SHP77 treated with DMSO at 0.1 percent for 48 hours (cell line): ENCODE measurements around the gene PTPRD.

Experiments used
- DNase-seq: peaks from one replicate; lab custom pipeline; 2025; lab: John Stamatoyannopoulos, UW

The PTPRD gene

DNA sequence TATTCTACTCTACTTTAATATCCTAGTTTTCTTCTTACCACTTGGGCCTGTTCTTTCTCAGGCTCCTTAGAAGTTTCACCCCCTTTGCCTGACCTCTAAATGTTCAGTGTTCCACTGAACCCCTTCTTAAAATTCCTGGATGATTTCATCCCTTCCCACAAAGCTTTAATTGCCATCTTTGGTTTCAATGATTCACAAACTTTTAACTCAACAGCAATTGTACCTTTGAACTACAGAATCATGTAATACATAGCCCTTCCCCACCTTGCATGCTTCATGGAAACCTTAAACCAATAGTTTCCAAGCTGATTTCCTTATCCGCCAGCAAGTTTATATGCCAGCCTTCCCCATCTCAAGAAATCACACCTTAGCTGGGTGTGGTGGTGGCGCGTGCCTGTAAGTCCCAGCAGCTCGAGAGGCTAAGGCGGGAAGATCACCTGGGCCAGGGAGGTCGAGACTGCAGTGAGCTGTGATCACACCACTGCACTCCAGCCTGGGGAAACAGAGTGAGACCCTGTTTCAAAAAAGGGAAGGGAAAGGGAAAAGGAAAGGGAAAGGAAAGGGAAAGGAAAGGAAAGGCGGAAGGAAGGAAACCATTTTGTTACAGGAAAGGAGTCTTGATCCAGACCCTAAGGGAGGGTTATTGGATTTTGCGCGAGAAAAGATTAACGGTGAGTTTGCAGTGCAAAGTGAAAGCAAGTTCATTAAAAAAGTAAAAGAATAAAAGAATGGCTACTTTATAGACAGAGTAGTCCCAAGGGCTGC, 1789.5 kb downstream of the PTPRD start:
- no peak for DNase-seq

DNA sequence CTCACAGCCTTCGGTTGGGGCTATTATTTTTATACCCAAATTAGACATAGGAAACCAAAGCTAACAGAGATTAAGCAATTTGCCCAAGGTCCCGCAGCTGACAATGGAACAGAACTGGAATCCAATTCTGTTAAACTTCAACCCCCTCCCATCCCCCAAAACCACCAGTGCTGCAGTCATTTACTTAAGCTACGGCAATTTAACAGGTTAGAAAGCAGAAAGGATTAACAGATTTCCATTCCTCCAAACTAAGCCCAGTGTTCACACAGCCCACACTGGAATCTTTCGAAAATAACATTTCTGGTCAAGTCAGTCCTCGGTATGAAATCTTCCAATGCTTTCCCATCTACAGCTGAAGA, 1790.2 kb downstream of the PTPRD start:
- DNase-seq, result no peak

DNA sequence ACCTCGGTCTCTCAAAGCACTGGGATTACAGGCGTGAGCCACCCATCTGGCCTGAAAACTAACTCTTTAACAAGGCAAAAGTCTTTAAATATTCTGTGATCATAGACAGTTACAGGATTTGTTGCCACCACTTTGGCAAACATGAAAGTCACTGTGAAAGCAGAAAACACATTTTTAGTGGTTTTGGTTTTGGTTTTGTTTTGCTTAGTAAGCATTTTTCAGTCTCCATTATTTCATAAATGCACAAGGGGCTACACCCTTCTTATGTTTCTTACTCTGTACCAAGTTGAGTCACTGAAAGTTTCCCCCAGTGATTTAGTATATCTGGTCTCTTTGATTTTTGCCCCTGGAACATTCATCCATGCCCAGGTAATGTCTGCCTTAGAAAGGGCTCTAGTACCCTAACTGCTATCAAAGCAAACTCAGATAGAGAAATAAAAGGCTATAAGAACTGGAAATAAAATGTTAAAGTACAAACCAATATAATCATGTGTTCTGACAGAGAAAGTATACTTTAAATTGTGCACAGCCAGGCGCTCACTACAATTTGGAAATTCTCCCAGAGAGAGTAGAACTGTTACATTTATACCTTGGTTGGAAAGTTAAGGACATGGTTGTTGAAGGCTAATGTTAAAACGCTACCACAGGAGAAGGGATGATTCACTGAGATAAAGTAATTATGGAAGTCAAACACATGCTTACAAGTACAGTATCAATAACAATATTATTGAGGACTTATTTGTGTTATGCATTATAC, 1790.7 kb downstream of the PTPRD start:
- DNase-seq, result no peak

DNA sequence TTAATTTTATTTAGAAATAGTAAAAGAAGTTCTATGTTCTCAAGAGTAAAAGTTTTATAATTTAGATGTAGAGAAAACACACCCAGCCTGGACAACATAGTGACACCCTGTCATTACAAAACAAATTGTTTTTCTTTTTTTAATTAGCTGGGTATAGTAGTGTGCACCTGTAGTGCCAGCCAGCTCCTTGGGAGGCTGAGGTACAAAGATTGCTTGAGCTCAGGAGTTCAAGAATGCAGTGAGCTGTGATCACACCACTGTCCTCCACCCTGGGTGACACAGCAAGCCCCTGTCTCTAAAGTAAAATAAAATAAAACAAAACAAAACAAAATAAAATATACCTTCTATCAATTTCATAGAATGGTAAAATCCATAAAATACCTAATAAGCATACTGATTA, 1795.5 kb downstream of the PTPRD start:
- no peak for DNase-seq

DNA sequence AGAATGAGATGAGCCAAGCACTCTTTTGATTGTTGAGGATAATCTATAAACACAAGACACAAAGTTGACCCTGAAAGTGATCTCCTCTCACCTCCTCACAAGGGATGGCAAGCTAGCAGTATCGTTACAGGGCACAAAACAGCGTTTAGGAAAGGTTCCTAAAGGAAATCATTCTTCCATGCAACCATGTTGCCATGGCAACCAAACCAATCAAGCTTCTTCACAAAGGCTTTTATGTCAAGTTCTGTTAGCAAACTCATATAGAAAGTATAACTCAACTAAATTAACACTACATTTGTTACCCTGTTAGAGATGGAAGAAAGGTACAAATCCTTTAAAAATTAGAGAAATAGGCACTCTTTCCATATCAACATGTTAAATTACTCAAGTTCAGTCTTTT, 1796.4 kb downstream of the PTPRD start:
- DNase-seq, result no peak

DNA sequence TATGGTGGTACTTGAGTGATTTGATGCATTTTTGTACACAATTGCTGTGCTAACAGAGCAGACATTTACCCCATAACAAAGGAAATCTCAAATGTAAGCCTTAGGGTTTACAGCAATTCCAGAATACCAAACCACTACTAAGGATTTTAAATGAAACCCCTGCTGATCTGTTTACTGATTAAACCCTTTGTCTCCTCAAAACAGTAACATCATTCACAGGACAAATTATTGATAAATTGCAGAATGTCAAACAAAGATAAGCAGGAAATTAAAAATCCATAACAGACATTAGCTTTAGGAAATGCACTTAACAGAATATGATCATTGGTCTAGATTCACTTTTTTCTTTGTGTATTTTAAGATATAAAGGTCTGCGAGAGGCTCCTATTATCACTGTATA, 1796.9 kb downstream of the PTPRD start:
- DNase-seq, result no peak

DNA sequence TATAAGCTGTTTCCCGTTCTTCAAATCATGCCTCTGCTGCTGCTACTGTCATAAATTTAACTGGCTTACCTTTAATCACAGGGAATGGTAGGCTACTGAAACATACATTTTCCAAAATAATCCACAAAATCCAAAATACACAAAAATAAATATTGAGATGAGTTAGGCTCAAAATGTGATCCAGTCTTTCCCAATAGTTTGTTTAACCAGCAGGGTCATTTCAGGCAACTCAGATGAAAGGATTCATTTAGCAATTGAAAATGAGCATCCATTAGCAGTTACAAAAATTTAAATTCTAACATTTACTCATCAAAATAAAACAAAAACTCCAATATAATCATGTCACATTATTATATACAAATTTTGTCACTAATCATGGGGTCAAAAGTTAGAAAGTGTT, 1797.6 kb downstream of the PTPRD start:
- DNase-seq, result no peak

DNA sequence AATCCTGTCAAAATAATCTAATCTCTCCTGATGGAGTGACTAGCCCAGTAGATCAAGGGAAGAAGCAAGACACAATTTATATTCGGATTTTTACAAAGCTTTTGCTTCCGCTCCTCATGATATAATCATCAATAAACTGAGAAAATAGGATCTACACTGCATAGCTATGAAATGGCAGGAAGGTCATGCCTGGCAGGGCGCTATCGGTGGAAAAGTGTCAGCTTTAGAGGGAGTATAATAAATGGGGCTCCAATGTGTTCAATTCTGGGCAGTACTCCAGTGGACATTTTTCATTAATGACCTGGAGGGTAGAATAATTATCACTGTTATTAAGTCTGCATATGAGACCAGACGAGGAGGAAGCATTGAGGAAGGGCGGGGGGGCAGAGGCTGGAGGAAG, 1799.9 kb downstream of the PTPRD start:
- DNase-seq, result no peak

DNA sequence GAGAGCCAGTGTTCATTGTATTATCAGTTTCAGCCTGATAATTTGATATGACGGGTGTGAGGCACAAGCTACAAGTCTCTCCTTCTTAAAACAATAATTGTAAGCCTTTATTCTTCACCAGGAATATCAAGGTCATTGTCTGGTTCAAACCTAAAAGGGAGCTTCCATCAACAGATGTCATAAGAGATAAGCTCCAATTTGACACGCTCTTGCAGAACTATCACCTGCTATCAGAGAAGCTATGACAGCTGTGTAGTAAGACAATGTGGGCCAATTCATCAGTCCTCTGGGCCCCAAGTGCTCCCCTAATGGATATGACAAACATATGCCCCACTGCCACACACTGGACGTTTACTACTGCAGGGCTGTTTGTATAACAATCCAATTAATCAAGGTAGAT, 1803.1 kb downstream of the PTPRD start:
- no peak for DNase-seq

DNA sequence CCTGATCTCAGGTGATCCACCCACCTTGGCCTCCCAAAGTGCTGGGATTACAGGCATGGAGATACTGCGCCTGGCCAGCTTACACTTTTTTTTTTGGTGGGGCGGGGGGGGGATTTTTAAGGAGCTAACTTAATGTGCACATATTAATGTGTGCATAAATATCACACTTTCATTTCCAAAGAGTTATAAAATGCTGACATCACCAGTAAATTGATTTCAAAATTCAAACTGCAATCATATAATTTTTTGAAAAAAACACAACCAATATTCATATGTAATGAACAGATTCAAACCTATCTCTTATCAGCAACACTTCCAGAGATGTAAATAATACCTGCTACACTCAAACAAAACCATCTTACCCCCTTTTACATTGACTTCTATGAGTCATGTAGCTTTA, 1806.7 kb downstream of the PTPRD start:
- DNase-seq, result no peak

DNA sequence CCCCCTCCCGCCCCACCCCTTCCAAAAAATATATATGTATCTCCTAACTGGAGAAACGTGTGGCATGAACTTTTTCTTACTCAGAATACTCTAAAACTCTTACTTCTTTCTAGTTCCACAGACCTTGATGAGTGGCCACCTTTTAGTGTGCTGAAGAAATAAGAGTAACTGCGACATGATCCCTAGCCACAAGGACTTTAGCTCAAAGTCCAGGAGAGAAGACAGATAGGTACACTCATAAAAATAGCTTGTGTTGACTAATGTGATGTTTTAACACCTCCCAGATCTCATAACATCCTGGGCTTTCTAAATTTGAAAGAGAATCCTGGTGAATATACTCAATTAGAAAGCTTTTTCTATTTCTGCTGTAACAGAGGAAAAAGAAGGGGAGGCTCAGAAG, 1808.2 kb downstream of the PTPRD start:
- no peak for DNase-seq

DNA sequence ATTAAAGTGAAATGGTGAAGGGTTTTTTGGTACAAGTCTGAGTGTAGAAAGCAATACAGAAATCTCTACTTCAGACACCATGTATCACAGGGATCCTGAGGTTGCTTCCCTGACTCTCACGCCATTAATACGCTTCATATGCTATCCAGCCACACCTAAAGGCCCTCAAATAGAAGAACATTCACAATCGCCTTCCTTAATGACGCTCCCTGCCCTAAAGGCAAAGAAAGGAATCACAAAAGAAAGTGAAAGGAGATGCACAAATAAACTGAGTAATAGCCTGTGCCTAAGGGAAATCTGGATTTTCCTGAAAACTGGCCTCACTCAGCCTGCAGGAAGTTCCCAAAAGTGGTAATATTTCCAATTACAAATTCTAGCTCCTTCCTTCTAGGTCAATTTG, 1810.6 kb downstream of the PTPRD start:
- no peak for DNase-seq

DNA sequence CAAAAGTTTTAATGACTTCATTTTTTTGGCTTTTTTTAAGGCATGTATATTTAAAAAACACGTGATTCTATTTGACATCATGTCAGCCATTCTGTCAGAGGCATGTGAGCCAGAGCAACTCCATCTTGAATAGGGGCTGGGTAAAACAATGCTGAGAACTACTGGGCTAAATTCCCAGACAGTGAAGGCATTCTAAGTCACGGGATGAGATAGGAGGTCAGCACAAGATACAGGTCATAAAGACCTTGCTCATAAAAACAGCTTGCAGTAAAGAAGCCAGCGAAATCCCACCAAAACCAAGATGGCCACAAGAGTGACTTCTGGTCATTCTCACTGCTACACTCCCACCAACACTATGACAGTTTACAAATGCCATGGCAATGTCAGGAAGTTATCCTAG, 1812.6 kb downstream of the PTPRD start:
- DNase-seq, result no peak

DNA sequence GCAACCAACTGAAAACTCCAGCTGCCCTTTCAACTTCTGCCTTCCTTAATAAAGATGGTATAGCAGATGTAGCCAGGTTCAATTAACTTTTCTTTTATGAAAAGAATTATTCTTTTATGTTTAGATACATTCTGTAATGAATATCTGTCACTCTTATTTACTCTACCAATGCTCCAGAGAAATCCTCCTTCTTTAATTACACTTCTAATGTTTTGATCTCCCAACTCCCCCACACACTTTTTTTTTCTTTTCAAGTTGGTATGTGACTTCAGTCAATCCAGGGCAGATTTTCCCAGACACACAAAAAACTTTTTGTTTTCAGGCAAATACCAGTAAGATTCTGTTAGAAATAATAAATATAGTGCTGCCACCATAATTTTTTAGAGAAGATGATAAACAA, 1813.2 kb downstream of the PTPRD start:
- no peak for DNase-seq

DNA sequence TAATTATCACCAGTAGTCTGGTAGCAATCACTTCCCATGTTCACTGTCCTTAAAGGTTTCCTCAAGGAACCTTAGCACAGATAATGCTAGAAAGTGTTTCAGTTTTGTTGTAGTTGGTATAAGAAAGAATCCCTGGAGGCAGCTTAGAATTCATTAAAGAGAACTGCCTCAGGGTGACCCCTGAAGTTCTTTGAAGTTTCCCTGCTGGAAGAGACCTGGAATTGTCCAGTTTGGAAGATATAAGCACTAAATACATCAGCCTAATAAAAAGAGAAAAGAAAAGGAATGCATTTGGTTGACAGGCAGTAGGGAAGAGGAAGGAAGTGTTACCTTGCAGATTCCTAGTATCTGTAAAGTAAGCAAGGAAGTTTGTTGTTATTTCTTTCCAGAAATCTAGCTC, 1813.6 kb downstream of the PTPRD start:
- DNase-seq, result no peak

DNA sequence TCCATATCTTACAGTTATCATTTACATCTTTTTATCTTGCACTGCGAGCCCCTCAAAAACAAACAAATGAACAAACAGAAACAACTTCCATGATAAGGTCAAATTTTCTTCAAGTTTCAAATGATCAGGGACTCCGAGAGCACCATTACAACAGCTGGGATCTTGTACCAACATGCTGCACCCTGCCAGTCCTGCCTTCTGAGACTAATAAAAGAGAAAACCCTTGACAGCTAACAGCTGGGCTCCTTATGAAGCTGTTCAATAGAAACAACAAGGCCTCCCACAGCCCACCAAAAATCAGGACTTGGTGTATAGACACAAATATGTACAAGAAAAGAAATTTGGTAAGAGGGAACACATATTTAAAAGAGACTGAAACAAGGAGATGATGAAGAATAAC, 1828.0 kb downstream of the PTPRD start:
- DNase-seq, result no peak

DNA sequence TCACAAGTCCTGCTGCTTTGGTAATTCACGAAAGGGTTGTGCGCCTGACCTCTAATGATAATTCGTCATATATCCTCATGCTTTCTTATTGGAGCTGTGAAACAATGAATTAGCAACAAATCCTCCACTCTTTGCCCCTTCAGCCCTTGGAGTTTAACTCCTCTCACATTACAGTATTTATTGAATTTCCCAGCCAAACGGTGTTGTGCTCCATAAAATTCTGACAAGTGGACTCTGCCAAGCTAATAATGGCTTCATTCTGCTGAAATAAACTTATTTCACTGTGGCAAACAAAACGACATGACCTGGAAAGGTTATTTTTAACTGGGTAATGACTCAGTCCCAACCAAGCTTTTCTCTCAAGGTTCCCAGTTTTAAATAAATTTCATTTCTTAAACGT, 1828.9 kb downstream of the PTPRD start:
- no peak for DNase-seq

DNA sequence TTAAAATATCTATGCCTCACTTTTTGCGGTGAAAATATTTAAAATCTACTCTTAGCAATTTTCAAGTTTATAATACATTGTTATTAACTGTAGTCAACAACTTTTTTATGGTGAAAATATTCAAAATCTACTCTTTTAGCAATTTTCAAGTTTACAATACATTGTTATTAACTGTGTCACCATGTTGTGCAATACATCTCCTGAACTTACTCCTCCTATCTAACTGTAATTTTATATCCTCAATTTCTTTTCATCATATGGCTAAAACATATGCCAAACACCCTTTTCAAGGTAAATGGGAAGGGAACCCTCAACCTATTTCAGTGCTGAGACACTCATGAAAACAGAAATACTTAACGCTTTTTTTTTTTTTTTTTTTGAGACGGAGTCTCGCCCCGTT, 1830.6 kb downstream of the PTPRD start:
- no peak for DNase-seq

DNA sequence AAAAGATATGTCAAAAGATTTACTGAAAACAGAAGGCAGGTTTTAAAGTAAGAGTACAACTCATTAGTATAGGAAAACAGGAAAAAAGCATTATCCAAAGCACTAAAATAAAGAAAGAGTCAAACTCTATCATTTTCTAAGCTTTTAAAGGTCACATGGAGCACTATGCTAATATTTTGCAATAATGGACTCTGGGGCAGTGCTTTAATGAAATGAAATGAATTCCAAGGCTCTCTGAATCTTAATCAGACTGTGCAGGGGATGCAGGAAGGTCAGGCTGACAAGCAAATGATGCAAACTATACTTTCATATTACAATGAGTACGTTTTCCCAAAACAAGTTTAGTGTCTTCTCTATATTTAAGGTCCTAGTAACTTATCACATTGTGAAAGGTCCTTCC, 1831.3 kb downstream of the PTPRD start:
- no peak for DNase-seq

DNA sequence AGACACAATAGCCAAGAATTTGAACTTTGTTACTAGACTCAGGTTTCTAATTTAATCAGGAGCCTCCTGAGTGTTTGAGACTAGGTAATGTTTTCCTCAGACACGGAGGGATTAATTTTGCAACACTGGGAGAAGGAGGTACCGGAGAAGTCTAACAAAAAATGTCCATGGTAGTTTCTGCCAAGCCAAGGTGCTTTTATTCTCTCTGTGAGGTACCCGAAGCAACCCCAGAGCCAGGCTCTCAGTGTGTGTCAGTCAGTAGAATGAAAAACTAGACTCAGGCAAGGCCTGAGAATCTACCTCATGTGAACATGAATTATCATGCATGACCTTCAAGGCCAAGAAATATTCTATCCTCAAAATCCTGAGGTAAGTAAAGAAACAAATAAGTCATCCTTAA, 1832.4 kb downstream of the PTPRD start:
- no peak for DNase-seq

DNA sequence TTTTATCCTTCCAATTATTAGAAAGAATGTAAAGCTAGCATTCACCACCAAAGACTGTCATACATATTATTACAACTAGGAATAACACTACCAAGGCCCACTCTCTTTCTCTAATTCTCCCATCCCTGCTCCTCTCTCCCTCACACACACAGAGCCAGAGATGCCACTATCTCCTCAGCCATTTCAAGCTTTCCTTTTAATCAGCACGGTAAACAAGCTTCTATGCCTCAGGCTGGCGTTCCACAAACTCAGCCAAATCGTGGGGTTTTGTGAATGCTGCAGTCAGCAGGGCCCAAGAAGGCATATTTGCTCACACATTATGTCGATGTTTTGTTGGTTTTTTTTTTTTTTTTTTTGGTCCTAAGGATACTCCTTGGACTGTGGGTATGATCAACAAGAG, 1833.3 kb downstream of the PTPRD start:
- DNase-seq, result no peak

DNA sequence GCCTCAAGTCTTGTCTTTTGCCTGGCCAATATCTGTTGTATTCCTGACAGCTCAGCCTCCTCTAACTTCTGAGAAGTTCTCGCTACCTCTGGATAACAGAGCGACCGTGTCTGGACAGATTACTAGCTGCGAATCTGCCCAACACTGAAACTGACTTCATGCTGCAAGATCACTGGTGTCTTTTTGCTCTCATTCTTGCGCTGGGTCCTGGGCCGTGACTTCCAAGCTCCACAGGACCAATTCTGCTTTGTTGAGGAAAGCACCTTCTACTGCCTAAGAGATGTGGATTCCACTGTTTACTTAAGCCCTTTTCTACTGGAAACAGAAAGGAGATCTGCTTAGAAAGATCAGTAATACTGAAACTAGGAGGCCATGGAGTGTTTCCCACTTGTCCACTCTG, 1834.4 kb downstream of the PTPRD start:
- DNase-seq, result no peak

DNA sequence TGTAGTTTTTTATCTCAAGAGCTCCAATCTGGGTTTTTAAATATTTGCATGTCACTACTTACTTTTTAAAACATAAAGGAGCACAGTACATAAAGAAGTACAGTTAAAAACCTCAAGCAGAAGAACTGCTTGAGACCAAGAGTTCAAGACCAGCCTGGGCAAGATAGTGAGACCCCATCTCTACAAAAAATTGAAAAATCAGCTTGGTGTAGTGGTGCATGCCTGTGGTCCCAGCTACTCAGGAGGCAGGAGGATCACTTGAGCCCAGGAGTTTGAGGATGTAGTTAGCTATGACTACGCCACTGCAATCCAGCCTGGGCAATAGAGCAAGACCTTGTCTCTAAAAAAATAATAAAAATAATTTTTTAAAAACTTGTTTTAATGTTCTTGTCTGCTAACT, 1840.5 kb downstream of the PTPRD start:
- no peak for DNase-seq

DNA sequence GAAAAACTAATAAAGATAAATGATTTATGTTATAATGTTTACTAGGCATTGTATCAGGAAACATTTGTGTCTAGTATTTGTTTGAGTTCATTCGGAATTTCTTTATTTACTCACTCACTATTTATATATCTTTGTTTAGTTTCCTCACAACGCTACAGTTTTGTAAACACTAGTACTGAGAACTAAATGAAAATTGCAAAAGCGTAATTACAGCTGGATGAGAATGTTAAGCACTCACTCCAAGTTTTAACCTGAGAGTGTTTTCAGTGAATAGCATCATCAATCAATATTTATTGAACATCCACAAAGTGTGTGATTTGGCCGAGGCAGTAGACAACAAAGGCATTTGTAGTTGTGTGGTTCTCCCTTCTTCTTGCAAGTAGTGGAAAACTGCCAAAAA, 1843.6 kb downstream of the PTPRD start:
- DNase-seq, result no peak
